T-cell (primary cell): Measurements from ENCODE around the gene LTC4S. TPM values are rescaled to one million over a fixed set of nuclear protein-coding genes. Genes with fewer than 3 reads are reported as not detected.
A peak's percentile ranks its signal among the peaks of the same experiment; 100 is the strongest.

Source experiments
- ATAC-seq, 4 experiments: fragments of 200-7000 bp in 3 of 4; fragments of 150-1000 bp in 1 of 4; cut with Tn5 transposase; replicated peaks in 1 of 4; 1 replicate in 3 of 4; 2 replicates in 1 of 4; pipeline ENCODE4 v1.10.0; 2021; ENCODE audit warnings: moderate library complexity in 3 of 4, mild to moderate bottlenecking in 2 of 4, moderate number of reproducible peaks in 1 of 4
- CTCF ChIA-PET, 2 donors: fragments of 300-600 bp; sonication (Branson Sonifier 250); formaldehyde crosslinking; loops; one replicate each; lab custom pipeline; 2022; ENCODE audit warnings: antibody characterized with exemption in 2 of 2; lab: Charles Lee
- POLR2A ChIA-PET, 2 donors: fragments of 300-600 bp; sonication (Branson Sonifier 250); formaldehyde crosslinking; loops; one replicate each; lab custom pipeline; 2022; ENCODE audit warnings: antibody characterized with exemption in 2 of 2; lab: Charles Lee
- DNase-seq, 35 experiments: peaks; one replicate each; pipeline versions ENCODE4 v3.0.0 to v3.0.0-alpha.2; 2013 to 2023
- H3K27ac ChIP-seq: one replicate; pipeline ENCODE4 v1.5.1; 2013; ENCODE audit warnings: low read length
- H3K27me3 ChIP-seq, 2 experiments: replicated peaks in 1 of 2; 1 replicate in 1 of 2; 2 replicates in 1 of 2; pipeline versions ENCODE4 v1.6.1 to v1.7.0; 2013; ENCODE audit warnings: low read length in 1 of 2, mixed read lengths in 1 of 2; ENCODE audit not compliant: control insufficient read depth in 2 of 2, insufficient read depth in 2 of 2; ENCODE audit errors: extremely low read depth in 1 of 2
- H3K36me3 ChIP-seq, 2 donors: 1 replicate in 1 of 2; 2 replicates in 1 of 2; pipeline versions ENCODE4 v1.6.1 to v1.7.0; 2013; ENCODE audit warnings: low read length in 1 of 2; ENCODE audit not compliant: control insufficient read depth in 2 of 2, insufficient read depth in 1 of 2; ENCODE audit errors: extremely low read depth in 1 of 2
- H3K4me1 ChIP-seq, 2 experiments: 1 replicate in 1 of 2; 2 replicates in 1 of 2; pipeline versions ENCODE4 v1.6.1 to v1.7.0; 2013; ENCODE audit warnings: low read length in 2 of 2, mixed read lengths in 1 of 2; ENCODE audit not compliant: insufficient read depth in 2 of 2, control insufficient read depth in 1 of 2; ENCODE audit errors: extremely low read depth in 1 of 2
- H3K4me3 ChIP-seq, 2 donors: 1 replicate in 1 of 2; 2 replicates in 1 of 2; pipeline versions ENCODE4 v1.5.1 to v1.7.0; 2013; ENCODE audit warnings: mild to moderate bottlenecking in 2 of 2, low read length in 1 of 2, moderate library complexity in 1 of 2; ENCODE audit not compliant: control insufficient read depth in 1 of 2; ENCODE audit errors: extremely low read depth in 1 of 2
- H3K9me3 ChIP-seq: 2 replicates; pipeline ENCODE4 v1.7.0; 2013
- H3K27ac Mint-ChIP-seq, 2 donors: one replicate each; pipeline ENCODE4 v1.8.0; 2020 to 2021; ENCODE audit warnings: mild to moderate bottlenecking in 2 of 2, mixed read lengths in 2 of 2
- H3K27me3 Mint-ChIP-seq, 2 donors: one replicate each; pipeline ENCODE4 v1.8.0; 2021 to 2022; ENCODE audit warnings: mixed read lengths in 2 of 2
- H3K36me3 Mint-ChIP-seq: one replicate; pipeline ENCODE4 v1.8.0; 2021; ENCODE audit warnings: mixed read lengths
- H3K4me1 Mint-ChIP-seq, 3 donors: one replicate each; pipeline ENCODE4 v1.8.0; 2020 to 2022; ENCODE audit warnings: mixed read lengths in 3 of 3, mild to moderate bottlenecking in 1 of 3
- H3K4me3 Mint-ChIP-seq, 3 donors: one replicate each; pipeline ENCODE4 v1.8.0; 2020 to 2022; ENCODE audit warnings: mild to moderate bottlenecking in 3 of 3, mixed read lengths in 3 of 3, moderate library complexity in 3 of 3
- H3K9me3 Mint-ChIP-seq, 3 donors: one replicate each; pipeline ENCODE4 v1.8.0; 2020 to 2022; ENCODE audit warnings: mixed read lengths in 3 of 3
- WGBS: methylation state at CpG from one replicate; pipeline ENCODE4 v1.1.5; 2013; ENCODE audit warnings: missing lambda C conversion rate; ENCODE audit not compliant: insufficient coverage; 5-methylcytosine and 5-hydroxymethylcytosine counted together
- total RNA-seq, 35 experiments: library from RNA in 6 of 35; stranded (reverse) in 6 of 35; fragments of 120-200 nt in 1 of 35; gene quantifications; one replicate each; pipeline versions ENCODE4 v1.2.1 to v1.2.4 and lab custom pipeline; 2013 to 2026

LTC4S gene
- total RNA-seq, 5 donors from 2014 or later (not counting 1 experiment from before 2014, with no cell fraction given), result 3.6 to 12.6 (median 8.1) TPM

GRCh38 chr5:179798771-179799643 is 5.2 kb downstream of the LTC4S start:
- no peak overlapping the region for H3K27ac ChIP-seq
- no peaks in the 10 kb centered on the region for H3K9me3 ChIP-seq
- CTCF ChIA-PET, result no interaction called here
- H3K36me3 Mint-ChIP-seq, result peaks cover 12% of the 10 kb centered on the region
- peaks cover 28 to 37% (median 31%) of the 10 kb centered on the region in 3 donors for H3K4me1 Mint-ChIP-seq
- H3K4me3 Mint-ChIP-seq, result no peak overlapping the region
- no peaks in the 10 kb centered on the region for H3K27me3 ChIP-seq
- WGBS, result 99% methylated on average over 34 of the region's 36 CpGs
- H3K9me3 Mint-ChIP-seq, result no peaks in the 10 kb centered on the region
- ATAC-seq, result no peak
- H3K4me1 ChIP-seq, result peaks cover 19 to 50% of the 10 kb centered on the region in 2 experiments
- H3K36me3 ChIP-seq, result peaks cover 13 to 24% of the 10 kb centered on the region in 2 donors
- no peak for DNase-seq
- POLR2A ChIA-PET, result no interaction called here
- H3K27ac Mint-ChIP-seq, result no peak overlapping the region
- H3K4me3 ChIP-seq, result no peak overlapping the region
- no peaks in the 10 kb centered on the region for H3K27me3 Mint-ChIP-seq

GRCh38 chr5:179799644-179799973 is 5.8 kb downstream of the LTC4S start:
- Mint-ChIP-seq H3K36me3 (peaks cover 12% of the 10 kb centered on the region), H3K4me1 (peaks cover 28 to 37% (median 31%) of the 10 kb centered on the region in 3 donors), H3K9me3 (no peaks in the 10 kb centered on the region), H3K27ac (no peak overlapping the region), H3K27me3 (no peaks in the 10 kb centered on the region), H3K4me3 (no peak overlapping the region)
- Histone ChIP-seq H3K27ac (no peak overlapping the region), H3K27me3 (no peaks in the 10 kb centered on the region), H3K4me3 (no peak overlapping the region), H3K9me3 (no peaks in the 10 kb centered on the region), H3K36me3 (peaks cover 13 to 24% of the 10 kb centered on the region in 2 donors), H3K4me1 (peaks cover 19 to 50% of the 10 kb centered on the region in 2 experiments)
- ChIA-PET POLR2A (interaction anchor here in 1 of 2 donors (0.5 kb wide), 1 partner anchor 12 kb away, joined by 3 read pairs; no protein-coding TSS in a partner anchor), CTCF (no interaction called here)
- DNase-seq (no peak), ATAC-seq (no peak)
- 95% methylated on average over 3 of the region's 5 CpGs for WGBS

- ChIA-PET POLR2A (interaction anchor here in 1 of 2 donors (0.5 kb wide), 1 partner anchor 11 kb away, joined by 3 read pairs; no protein-coding TSS in a partner anchor), CTCF (interaction anchor here in 1 of 2 donors (0.7 kb wide), 1 partner anchor 279 kb away, joined by 8 read pairs; no protein-coding TSS in a partner anchor)
- Mint-ChIP-seq H3K4me3 (no peak overlapping the region), H3K27me3 (no peaks in the 10 kb centered on the region), H3K9me3 (no peaks in the 10 kb centered on the region), H3K4me1 (peaks cover 31 to 37% (median 34%) of the 10 kb centered on the region in 3 donors), H3K27ac (no peak overlapping the region), H3K36me3 (peaks cover 12% of the 10 kb centered on the region)
- no peaks in the 10 kb centered on the region for H3K27me3 ChIP-seq
- ATAC-seq (no peak), DNase-seq (no peak)
- peaks cover 13 to 24% of the 10 kb centered on the region in 2 donors for H3K36me3 ChIP-seq
- no peak overlapping the region for H3K27ac ChIP-seq
- no peaks in the 10 kb centered on the region for H3K9me3 ChIP-seq
- 98% methylated on average over 13 of the region's 21 CpGs for WGBS
- H3K4me1 ChIP-seq, result peaks cover 19 to 50% of the 10 kb centered on the region in 2 experiments
- no peak overlapping the region for H3K4me3 ChIP-seq
Observed at GRCh38 chr5:179800071-179800695, 6.4 kb downstream of the LTC4S start.

GRCh38 chr5:179800696-179801201 is 7.0 kb downstream of the LTC4S start:
- no peaks in the 10 kb centered on the region for H3K9me3 Mint-ChIP-seq
- Histone ChIP-seq H3K4me3 (no peak overlapping the region), H3K27me3 (no peaks in the 10 kb centered on the region), H3K27ac (no peak overlapping the region), H3K36me3 (peaks cover 13 to 24% of the 10 kb centered on the region in 2 donors), H3K4me1 (peaks cover 18 to 50% of the 10 kb centered on the region in 2 experiments), H3K9me3 (no peaks in the 10 kb centered on the region)
- H3K27me3 Mint-ChIP-seq, result no peaks in the 10 kb centered on the region
- ATAC-seq (no peak), DNase-seq (no peak)
- POLR2A ChIA-PET, result no interaction called here
- WGBS, result 85% methylated on average over 7 of the region's 12 CpGs
- no peak overlapping the region for H3K4me3 Mint-ChIP-seq
- no peak overlapping the region for H3K27ac Mint-ChIP-seq
- H3K4me1 Mint-ChIP-seq, result peaks cover 33 to 40% (median 36%) of the 10 kb centered on the region in 3 donors
- CTCF ChIA-PET, result interaction anchor here in 1 of 2 donors (0.6 to 0.7 kb wide), 2 partner anchors 11 to 279 kb away, joined by 4 to 8 read pairs; no protein-coding TSS in a partner anchor
- peaks cover 12% of the 10 kb centered on the region for H3K36me3 Mint-ChIP-seq

- Histone ChIP-seq H3K27me3 (no peaks in the 10 kb centered on the region), H3K36me3 (peaks cover 13 to 24% of the 10 kb centered on the region in 2 donors), H3K9me3 (no peaks in the 10 kb centered on the region), H3K4me1 (peaks cover 18 to 46% of the 10 kb centered on the region in 2 experiments), H3K27ac (no peak overlapping the region), H3K4me3 (no peak overlapping the region)
- DNase-seq (peak; percentile 62 to 89 (median 78)), ATAC-seq (peak; percentile 35 to 64 (median 48))
- H3K4me3 Mint-ChIP-seq, result no peak overlapping the region
- peak overlapping the region; percentile 42 to 72 for H3K27ac Mint-ChIP-seq
- no peaks in the 10 kb centered on the region for H3K27me3 Mint-ChIP-seq
- H3K36me3 Mint-ChIP-seq, result peaks cover 12% of the 10 kb centered on the region
- no peaks in the 10 kb centered on the region for H3K9me3 Mint-ChIP-seq
- 67% methylated on average over 63 of the region's 67 CpGs for WGBS
- ChIA-PET CTCF (interaction anchor here (0.5 to 1.2 kb wide), 12 partner anchors 9 to 279 kb away, joined by 3 to 9 read pairs (median 4); partner anchors contain the start of genes SQSTM1 (in 1 of the 2) and TBC1D9B (in 1 of the 2)), POLR2A (interaction anchor here in 1 of 2 donors (0.6 kb wide), 1 partner anchor 32 kb away, joined by 4 read pairs; no protein-coding TSS in a partner anchor)
- H3K4me1 Mint-ChIP-seq, result peaks cover 33 to 40% (median 36%) of the 10 kb centered on the region in 3 donors
Observed at GRCh38 chr5:179801304-179802206, 7.8 kb downstream of the LTC4S start.
